Activated CD4-positive, alpha-beta T cell treated with anti-CD3 and anti-CD28 coated beads, Interleukin-2, amount 10 ng/mL, durations not matched to agents 7 days and 5 days (primary cell): ENCODE measurements around the gene KCNS1. TPM values are rescaled to one million over a fixed set of nuclear protein-coding genes. Genes with fewer than 3 reads are reported as not detected.
"Not testable (repeated sequence)": the region's sequence is repeated elsewhere in the genome, so short reads cannot be mapped to it uniquely, and the experiment has no call there.

ENCODE experiments used
- CTCF ChIA-PET: fragments of 350-600 bp; sonication (Branson Sonifier 250); formaldehyde crosslinking; loops from one replicate; lab custom pipeline; 2021; ENCODE audit warnings: antibody characterized with exemption; lab: Charles Lee
- POLR2A ChIA-PET: fragments of 350-600 bp; sonication (Branson Sonifier 250); formaldehyde crosslinking; loops from one replicate; lab custom pipeline; 2021; ENCODE audit warnings: antibody characterized with exemption; lab: Charles Lee
- DNase-seq: peaks from one replicate; pipeline ENCODE4 v3.0.0-alpha.2; 2020
- H3K27ac Mint-ChIP-seq: one replicate; pipeline ENCODE4 v1.8.0; 2021; ENCODE audit warnings: mild to moderate bottlenecking, moderate library complexity, mixed read lengths
- H3K27me3 Mint-ChIP-seq: one replicate; pipeline ENCODE4 v1.8.0; 2021; ENCODE audit warnings: mixed read lengths
- H3K36me3 Mint-ChIP-seq: one replicate; pipeline ENCODE4 v1.8.0; 2021; ENCODE audit warnings: low read depth, mixed read lengths
- H3K4me1 Mint-ChIP-seq: one replicate; pipeline ENCODE4 v1.8.0; 2021; ENCODE audit warnings: mixed read lengths
- H3K4me3 Mint-ChIP-seq: one replicate; pipeline ENCODE4 v1.8.0; 2021; ENCODE audit warnings: mild to moderate bottlenecking, moderate library complexity, mixed read lengths
- H3K9me3 Mint-ChIP-seq: one replicate; pipeline ENCODE4 v1.8.0; 2021; ENCODE audit warnings: mixed read lengths
- total RNA-seq, 2 experiments: library from RNA; stranded (reverse); gene quantifications; one replicate each; pipeline ENCODE4 v1.2.3, GENCODE V29; 2021

KCNS1 gene
- total RNA-seq, 2 experiments from 2014 or later: not detected

DNA sequence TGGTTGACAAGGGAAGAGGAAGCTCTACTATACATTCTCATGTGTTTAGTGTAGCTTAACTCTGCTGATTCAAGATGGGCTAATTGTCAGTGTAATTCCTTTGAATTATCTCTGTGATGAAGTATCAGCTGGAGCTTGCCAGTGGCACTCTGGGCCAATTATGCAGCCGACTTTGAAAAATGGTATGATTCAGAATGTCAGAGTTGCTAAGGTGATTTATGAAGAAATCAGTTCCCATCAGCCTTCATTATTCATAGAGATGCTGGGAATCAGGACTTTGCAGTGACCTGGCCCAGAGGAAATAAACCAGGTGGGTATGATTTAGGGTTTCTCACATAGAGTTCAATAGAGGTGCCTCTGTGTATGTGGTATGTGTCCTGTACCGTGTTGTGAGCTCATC is 33.4 kb downstream of the KCNS1 start:
- ChIA-PET POLR2A (no interaction called here), CTCF (interaction anchor here (0.6 to 1.7 kb wide), 3 partner anchors 12 to 23 kb away, joined by 3 to 6 read pairs (median 3); no protein-coding TSS in a partner anchor)

DNA sequence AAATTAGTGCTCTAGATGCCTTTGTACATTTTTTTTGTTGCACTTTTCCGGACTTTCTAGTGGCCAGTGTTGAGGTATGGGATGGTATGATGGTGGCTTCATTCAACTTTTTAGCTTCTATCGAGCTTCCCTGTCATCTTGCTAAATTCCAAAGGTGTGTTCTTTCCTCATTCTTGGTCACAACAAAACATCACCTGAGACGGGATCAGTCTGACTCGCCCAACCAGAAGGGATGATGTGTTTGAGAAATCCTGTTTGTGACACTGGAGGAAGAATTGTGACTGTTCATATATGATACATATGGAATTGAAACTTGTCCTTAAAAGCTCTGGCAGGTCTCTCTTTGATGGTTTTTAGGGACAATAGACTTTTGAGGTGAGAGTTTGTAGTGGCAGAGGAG is 33.8 kb downstream of the KCNS1 start:
- peaks cover 33% of the 10 kb centered on the region for H3K4me1 Mint-ChIP-seq
- H3K27ac Mint-ChIP-seq: no peak overlapping the region
- CTCF ChIA-PET: interaction anchor here (0.7 to 1.7 kb wide), 2 partner anchors 12 to 23 kb away, joined by 3 to 6 read pairs; no protein-coding TSS in a partner anchor
- no peak for DNase-seq
- peaks cover 65% of the 10 kb centered on the region for H3K36me3 Mint-ChIP-seq
- no peaks in the 10 kb centered on the region for H3K27me3 Mint-ChIP-seq
- H3K4me3 Mint-ChIP-seq: no peak overlapping the region
- H3K9me3 Mint-ChIP-seq: no peaks in the 10 kb centered on the region
- POLR2A ChIA-PET: no interaction called here

More for the DNA sequence above, 33.4 kb downstream of the KCNS1 start:
- H3K9me3 Mint-ChIP-seq: no peaks in the 10 kb centered on the region
- no peaks in the 10 kb centered on the region for H3K27me3 Mint-ChIP-seq
- H3K27ac Mint-ChIP-seq: no peak overlapping the region
- H3K4me3 Mint-ChIP-seq: no peak overlapping the region
- peaks cover 30% of the 10 kb centered on the region for H3K4me1 Mint-ChIP-seq
- DNase-seq: no peak
- H3K36me3 Mint-ChIP-seq: peaks cover 62% of the 10 kb centered on the region

DNA sequence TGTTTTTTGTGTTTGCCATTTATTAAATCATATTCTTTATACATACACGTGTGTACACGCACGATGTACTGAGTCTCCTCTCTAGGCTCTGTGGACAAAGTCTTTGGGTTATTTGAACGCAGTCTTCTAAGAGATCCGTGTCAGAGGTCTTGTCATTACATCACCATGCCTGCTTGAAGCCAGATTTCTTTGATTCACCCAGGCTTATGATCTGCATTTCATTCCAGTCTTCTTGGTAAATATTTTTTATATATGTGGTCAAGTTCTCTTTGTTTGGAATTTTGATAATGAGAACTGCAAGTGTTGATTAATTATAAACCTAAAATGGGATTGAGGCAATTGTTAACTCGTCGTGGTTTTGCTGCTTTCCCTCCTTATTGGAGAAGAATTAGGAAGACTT is 34.6 kb downstream of the KCNS1 start:
- Mint-ChIP-seq H3K4me3 (no peak overlapping the region), H3K27ac (no peak overlapping the region), H3K36me3 (peaks cover 67% of the 10 kb centered on the region), H3K9me3 (no peaks in the 10 kb centered on the region), H3K27me3 (no peaks in the 10 kb centered on the region), H3K4me1 (peaks cover 36% of the 10 kb centered on the region)
- ChIA-PET POLR2A (no interaction called here), CTCF (no interaction called here)
- no peak for DNase-seq

DNA sequence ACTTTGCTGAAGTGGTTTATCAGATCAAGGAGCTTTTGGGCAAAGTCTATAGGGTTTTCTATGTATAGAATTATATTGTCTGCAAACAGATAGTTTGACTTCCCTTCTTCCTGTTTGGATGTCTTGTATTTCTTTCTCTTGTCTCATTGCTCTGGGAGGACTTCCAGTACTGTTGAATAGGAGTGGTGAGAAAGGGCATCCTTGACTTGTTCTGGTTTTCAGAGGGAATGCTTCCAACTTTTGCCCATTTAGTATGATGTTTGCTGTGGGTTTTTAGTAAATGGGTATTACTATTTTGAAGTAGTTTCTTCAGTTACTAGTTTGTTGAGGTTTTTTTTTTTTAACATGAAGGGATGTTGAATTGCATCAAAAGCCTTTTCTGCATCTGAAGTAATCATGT is 36.1 kb downstream of the KCNS1 start:
- peaks cover 67% of the 10 kb centered on the region for H3K36me3 Mint-ChIP-seq
- CTCF ChIA-PET: no interaction called here
- DNase-seq: no peak
- H3K9me3 Mint-ChIP-seq: no peaks in the 10 kb centered on the region
- POLR2A ChIA-PET: no interaction called here
- H3K27ac Mint-ChIP-seq: peak overlapping the region; percentile 27
- peaks cover 28% of the 10 kb centered on the region for H3K4me1 Mint-ChIP-seq
- no peaks in the 10 kb centered on the region for H3K27me3 Mint-ChIP-seq
- no peak overlapping the region for H3K4me3 Mint-ChIP-seq

DNA sequence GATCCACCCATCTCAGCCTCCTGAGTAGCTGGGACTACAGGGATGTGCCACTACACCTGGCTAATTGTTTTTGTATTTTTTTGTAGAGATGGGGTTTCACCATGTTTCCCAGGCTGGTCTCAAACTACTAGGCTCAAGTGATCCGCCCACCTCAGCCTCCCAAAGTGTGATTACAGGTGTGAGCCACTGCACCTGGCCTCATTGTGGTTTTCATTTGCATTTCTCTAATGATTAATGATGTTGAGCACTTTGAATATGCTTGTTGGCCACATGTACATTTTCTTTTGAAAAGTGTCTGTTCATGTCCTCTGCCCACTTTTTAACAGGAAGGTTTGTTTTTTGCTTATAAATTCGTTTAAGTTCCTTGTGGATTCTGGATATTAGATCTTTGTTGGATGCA is 37.8 kb downstream of the KCNS1 start:
- DNase-seq, H3K4me3 Mint-ChIP-seq, H3K9me3 Mint-ChIP-seq, H3K27me3 Mint-ChIP-seq, POLR2A ChIA-PET, H3K27ac Mint-ChIP-seq, CTCF ChIA-PET: not testable (repeated sequence)
- Mint-ChIP-seq H3K4me1 (peaks cover 31% of the 10 kb centered on the region), H3K36me3 (peaks cover 63% of the 10 kb centered on the region)

- Mint-ChIP-seq H3K27me3 (no peaks in the 10 kb centered on the region), H3K27ac (no peak overlapping the region), H3K4me1 (peaks cover 38% of the 10 kb centered on the region), H3K36me3 (peaks cover 62% of the 10 kb centered on the region), H3K9me3 (no peaks in the 10 kb centered on the region), H3K4me3 (no peak overlapping the region)
- CTCF ChIA-PET: interaction anchor here (0.8 kb wide), 1 partner anchor 15 kb away, joined by 3 read pairs; no protein-coding TSS in a partner anchor
- no peak for DNase-seq
- POLR2A ChIA-PET: no interaction called here
These were observed 39.7 kb downstream of the KCNS1 start for GRCh38 chr20:45061244-45061643.

GRCh38 chr20:45060294-45060693 is 40.6 kb downstream of the KCNS1 start:
- CTCF ChIA-PET: interaction anchor here (0.6 to 1.0 kb wide), 3 partner anchors 9 to 16 kb away, joined by 3 read pairs; no protein-coding TSS in a partner anchor

GRCh38 chr20:45059022-45059728 is 41.8 kb downstream of the KCNS1 start:
- Mint-ChIP-seq H3K9me3 (no peaks in the 10 kb centered on the region), H3K27ac (no peak overlapping the region), H3K4me1 (peaks cover 33% of the 10 kb centered on the region), H3K27me3 (no peaks in the 10 kb centered on the region), H3K4me3 (no peak overlapping the region), H3K36me3 (peaks cover 62% of the 10 kb centered on the region)
- CTCF ChIA-PET: no interaction called here
- no peak for DNase-seq
- POLR2A ChIA-PET: no interaction called here

More at GRCh38 chr20:45060294-45060693, 40.6 kb downstream of the KCNS1 start:
- Mint-ChIP-seq H3K4me1 (peaks cover 37% of the 10 kb centered on the region), H3K9me3 (no peaks in the 10 kb centered on the region), H3K4me3 (no peak overlapping the region), H3K36me3 (peaks cover 65% of the 10 kb centered on the region), H3K27ac (no peak overlapping the region), H3K27me3 (no peaks in the 10 kb centered on the region)
- POLR2A ChIA-PET: no interaction called here
- DNase-seq: no peak

GRCh38 chr20:45058168-45058850 is 42.6 kb downstream of the KCNS1 start:
- H3K36me3 Mint-ChIP-seq: peaks cover 64% of the 10 kb centered on the region
- ChIA-PET POLR2A (no interaction called here), CTCF (interaction anchor here (0.5 to 0.6 kb wide), 2 partner anchors 52 to 88 kb away, joined by 3 read pairs; no protein-coding TSS in a partner anchor)
- no peaks in the 10 kb centered on the region for H3K27me3 Mint-ChIP-seq
- no peak overlapping the region for H3K27ac Mint-ChIP-seq
- DNase-seq: no peak
- H3K4me3 Mint-ChIP-seq: no peak overlapping the region
- peaks cover 37% of the 10 kb centered on the region for H3K4me1 Mint-ChIP-seq
- no peaks in the 10 kb centered on the region for H3K9me3 Mint-ChIP-seq

GRCh38 chr20:45056473-45057173 is 44.3 kb downstream of the KCNS1 start:
- Mint-ChIP-seq H3K4me1 (peaks cover 48% of the 10 kb centered on the region), H3K36me3 (peaks cover 65% of the 10 kb centered on the region), H3K27ac (no peak overlapping the region), H3K9me3 (no peaks in the 10 kb centered on the region), H3K27me3 (no peaks in the 10 kb centered on the region), H3K4me3 (no peak overlapping the region)
- CTCF ChIA-PET: interaction anchor here (1.0 kb wide), 1 partner anchor 12 kb away, joined by 5 read pairs; no protein-coding TSS in a partner anchor
- DNase-seq: no peak
- POLR2A ChIA-PET: no interaction called here

DNA sequence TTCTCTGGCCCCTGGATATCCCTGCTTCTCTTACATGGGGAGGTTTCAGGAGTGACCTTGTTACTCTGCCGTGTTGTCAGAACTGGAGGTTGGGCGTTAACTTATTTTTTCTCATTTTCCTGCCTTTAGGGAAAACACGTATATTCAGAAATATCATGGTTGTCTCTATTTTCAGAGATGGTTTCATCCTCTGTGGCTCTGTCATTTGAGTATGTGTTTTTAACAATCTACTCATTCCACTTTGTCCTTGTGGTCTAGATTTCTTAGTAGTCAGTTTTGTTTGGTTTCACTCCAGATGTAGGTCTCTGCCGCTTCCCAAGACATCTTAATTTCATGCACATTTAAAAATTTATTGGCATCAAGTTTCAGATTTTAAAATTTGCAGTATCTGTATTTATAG is 45.9 kb downstream of the KCNS1 start:
- H3K27me3 Mint-ChIP-seq: no peaks in the 10 kb centered on the region
- H3K9me3 Mint-ChIP-seq: no peaks in the 10 kb centered on the region
- POLR2A ChIA-PET: no interaction called here
- H3K4me3 Mint-ChIP-seq: no peak overlapping the region
- no peak overlapping the region for H3K27ac Mint-ChIP-seq
- no peak for DNase-seq
- CTCF ChIA-PET: interaction anchor here (0.7 to 1.3 kb wide), 2 partner anchors 11 to 358 kb away, joined by 3 read pairs; no protein-coding TSS in a partner anchor
- H3K4me1 Mint-ChIP-seq: peaks cover 54% of the 10 kb centered on the region
- H3K36me3 Mint-ChIP-seq: peaks cover 60% of the 10 kb centered on the region

DNA sequence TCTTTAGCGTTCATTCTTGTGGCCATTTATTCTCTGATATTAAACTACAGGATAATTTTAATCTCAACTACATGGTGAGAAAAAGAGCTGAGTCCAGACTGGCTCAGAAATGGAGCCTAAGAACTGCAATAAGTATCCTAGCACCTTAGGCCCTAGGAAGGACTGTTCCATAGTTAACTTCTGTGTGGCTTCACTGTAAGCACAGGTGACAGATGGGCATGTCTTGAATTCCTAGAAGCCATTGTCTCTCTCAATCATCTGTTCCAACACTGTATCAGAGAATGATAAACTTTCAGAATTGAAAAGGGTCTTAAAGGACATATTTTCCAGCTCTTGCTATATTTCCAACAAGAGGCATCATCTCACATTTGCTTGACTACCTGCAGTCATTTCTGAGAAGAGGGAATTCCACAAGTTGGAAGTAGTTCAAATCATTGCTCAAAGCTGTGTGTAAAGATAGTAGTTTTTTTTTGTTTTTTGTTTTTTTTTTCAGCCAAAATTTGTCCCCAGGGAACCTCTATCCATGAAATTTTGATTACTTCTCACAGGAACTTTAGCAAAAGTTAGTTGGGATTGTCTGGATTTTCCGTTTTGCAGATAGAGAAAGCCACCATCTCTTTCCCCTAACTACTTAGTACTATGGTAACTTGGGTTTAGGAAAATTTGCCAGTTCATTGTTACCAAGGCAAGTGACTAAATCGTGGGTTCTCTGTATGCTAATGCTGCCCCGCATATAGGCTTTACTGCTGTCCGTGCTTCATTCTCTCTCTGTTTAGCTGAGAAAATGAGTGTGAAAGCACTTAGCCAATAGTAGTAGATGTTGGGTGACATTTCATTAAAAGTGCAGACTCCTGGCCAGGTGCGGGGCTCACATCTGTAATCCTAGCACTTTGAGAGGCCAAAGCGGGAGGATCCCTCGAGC is 47.2 kb downstream of the KCNS1 start:
- Mint-ChIP-seq H3K9me3 (no peaks in the 10 kb centered on the region), H3K4me3 (no peak overlapping the region), H3K4me1 (peaks cover 62% of the 10 kb centered on the region), H3K36me3 (peaks cover 63% of the 10 kb centered on the region), H3K27ac (peak overlapping the region; percentile 63), H3K27me3 (no peaks in the 10 kb centered on the region)
- ChIA-PET CTCF (interaction anchor here (0.7 to 1.8 kb wide), 4 partner anchors 9 to 152 kb away, joined by 3 to 12 read pairs (median 3); no protein-coding TSS in a partner anchor), POLR2A (no interaction called here)
- DNase-seq: no peak
